Measurements from ENCODE around the gene L3MBTL3. TPM values are rescaled to one million over a fixed set of nuclear protein-coding genes. Genes with fewer than 3 reads are reported as not detected.

The L3MBTL3 gene
- total RNA-seq, 2 experiments from 2014 or later, result 29.0 to 30.1 TPM

- no peaks in the 10 kb centered on the region for H3K27me3 Mint-ChIP-seq
- intact Hi-C loops (cut with DNase I, micrococcal nuclease), result loop anchor here in 1 of 2 experiments (1.0 kb wide), 1 partner anchor 125 kb away; no protein-coding TSS in a partner anchor
- H3K27ac ChIP-seq (ENCODE audit: low read depth in 1 of 2, low read length in 2 of 2), result peak overlapping the region; percentile 60 to 76
- CTCF ChIA-PET, result no interaction called here
- H3K9me3 Mint-ChIP-seq, result no peaks in the 10 kb centered on the region
- peaks cover 3% of the 10 kb centered on the region for H3K36me3 ChIP-seq (ENCODE audit: insufficient read depth, low read length)
- H3K4me1 ChIP-seq (ENCODE audit: insufficient read depth, low read length), result peaks cover 14% of the 10 kb centered on the region
- ATAC-seq (ENCODE audit: poor library complexity) (peak; percentile 38), DNase-seq (peak in 13 of 14 experiments; percentile 10 to 71 (median 28))
- peak overlapping the region; percentile 96 for H3K4me3 ChIP-seq (ENCODE audit: low read length)
- no peaks in the 10 kb centered on the region for H3K27me3 ChIP-seq (ENCODE audit: control insufficient read depth in 1 of 2, insufficient read depth in 2 of 2, low read length in 2 of 2)
- peaks cover 16% of the 10 kb centered on the region for H3K36me3 Mint-ChIP-seq (ENCODE audit: low read depth)
- peaks cover 32% of the 10 kb centered on the region for H3K4me1 Mint-ChIP-seq (ENCODE audit: low read depth)
- H3K4me3 Mint-ChIP-seq, result peak overlapping the region; percentile 98
- TF ChIP-seq CTCF (IDR thresholded peaks at IDR 0.05), result no peak
- POLR2A ChIA-PET, result interaction anchor here (0.6 to 3.5 kb wide), 7 partner anchors 11 to 528 kb away, joined by 3 to 33 read pairs (median 3); partner anchors contain the start of gene SAMD3
- no peaks in the 10 kb centered on the region for H3K9me3 ChIP-seq (ENCODE audit: control insufficient read depth in 1 of 2, insufficient read depth in 1 of 2, low read length in 2 of 2)
- peak overlapping the region; percentile 94 for H3K27ac Mint-ChIP-seq
These were observed 454 bp downstream of the L3MBTL3 start for GRCh38 chr6:130018744-130019325.

DNA sequence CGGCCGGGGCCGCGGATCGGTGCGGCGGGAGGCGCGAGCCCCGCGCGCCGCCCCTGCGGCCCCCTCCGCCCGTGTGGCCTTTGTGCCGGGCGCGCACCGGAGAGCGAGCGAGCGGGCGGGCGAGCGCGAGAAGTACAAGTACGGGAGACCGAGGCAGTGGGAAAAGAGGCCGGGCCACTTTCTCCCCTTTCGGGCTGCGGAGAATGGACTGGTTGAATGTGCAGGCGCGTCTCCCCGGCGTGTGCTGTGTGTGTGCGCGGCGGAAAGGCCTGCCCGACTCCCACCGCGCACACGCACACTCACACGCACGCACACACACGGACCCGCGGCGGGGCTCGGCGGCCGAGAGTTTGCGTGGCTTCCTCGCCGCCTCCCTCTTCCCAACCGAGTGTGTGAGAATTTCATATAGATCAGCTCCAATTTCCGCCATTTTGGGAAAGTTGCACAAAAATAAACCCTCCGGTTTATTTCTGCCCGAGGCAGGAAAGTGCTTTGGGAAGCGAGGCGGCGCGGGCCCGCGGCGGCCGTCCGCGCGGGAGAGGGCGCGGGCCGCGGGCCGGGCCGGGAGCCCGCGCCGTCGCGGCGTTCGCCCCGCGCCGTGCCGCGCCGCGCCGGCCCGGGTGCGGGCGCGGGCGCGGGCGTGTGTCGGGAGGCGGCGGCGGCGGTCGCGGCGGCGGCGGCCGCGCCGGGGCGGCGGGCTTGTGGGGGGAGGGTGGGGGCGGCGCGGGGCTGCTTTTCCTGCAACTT is 1.1 kb downstream of the L3MBTL3 start:
- peaks cover 3% of the 10 kb centered on the region for H3K36me3 ChIP-seq (ENCODE audit: insufficient read depth, low read length)
- H3K9me3 ChIP-seq (ENCODE audit: control insufficient read depth in 1 of 2, insufficient read depth in 1 of 2, low read length in 2 of 2), result no peaks in the 10 kb centered on the region
- Mint-ChIP-seq H3K27ac (peak overlapping the region; percentile 94), H3K36me3 (ENCODE audit: low read depth) (peaks cover 18% of the 10 kb centered on the region), H3K4me3 (peak overlapping the region; percentile 95), H3K4me1 (ENCODE audit: low read depth) (peaks cover 36% of the 10 kb centered on the region), H3K27me3 (no peaks in the 10 kb centered on the region), H3K9me3 (no peaks in the 10 kb centered on the region)
- ChIA-PET CTCF (no interaction called here), POLR2A (interaction anchor here (0.7 to 3.5 kb wide), 6 partner anchors 11 to 529 kb away, joined by 3 to 33 read pairs (median 4); partner anchors contain the start of gene SAMD3)
- H3K4me1 ChIP-seq (ENCODE audit: insufficient read depth, low read length), result peaks cover 14% of the 10 kb centered on the region
- H3K27me3 ChIP-seq (ENCODE audit: control insufficient read depth in 1 of 2, insufficient read depth in 2 of 2, low read length in 2 of 2), result no peaks in the 10 kb centered on the region
- DNase-seq, result peak; percentile 9 to 76 (median 30)
- peak; percentile 14 for ATAC-seq (ENCODE audit: poor library complexity)
- intact Hi-C loops (cut with DNase I, micrococcal nuclease), result loop anchor here (1.0 to 5.0 kb wide), 6 partner anchors 83 to 522 kb away; no protein-coding TSS in a partner anchor
- peak overlapping the region; percentile 25 to 71 for H3K27ac ChIP-seq (ENCODE audit: low read depth in 1 of 2, low read length in 2 of 2)
- peak overlapping the region; percentile 91 for H3K4me3 ChIP-seq (ENCODE audit: low read length)
- no peak for TF ChIP-seq CTCF (IDR thresholded peaks at IDR 0.05)

DNA sequence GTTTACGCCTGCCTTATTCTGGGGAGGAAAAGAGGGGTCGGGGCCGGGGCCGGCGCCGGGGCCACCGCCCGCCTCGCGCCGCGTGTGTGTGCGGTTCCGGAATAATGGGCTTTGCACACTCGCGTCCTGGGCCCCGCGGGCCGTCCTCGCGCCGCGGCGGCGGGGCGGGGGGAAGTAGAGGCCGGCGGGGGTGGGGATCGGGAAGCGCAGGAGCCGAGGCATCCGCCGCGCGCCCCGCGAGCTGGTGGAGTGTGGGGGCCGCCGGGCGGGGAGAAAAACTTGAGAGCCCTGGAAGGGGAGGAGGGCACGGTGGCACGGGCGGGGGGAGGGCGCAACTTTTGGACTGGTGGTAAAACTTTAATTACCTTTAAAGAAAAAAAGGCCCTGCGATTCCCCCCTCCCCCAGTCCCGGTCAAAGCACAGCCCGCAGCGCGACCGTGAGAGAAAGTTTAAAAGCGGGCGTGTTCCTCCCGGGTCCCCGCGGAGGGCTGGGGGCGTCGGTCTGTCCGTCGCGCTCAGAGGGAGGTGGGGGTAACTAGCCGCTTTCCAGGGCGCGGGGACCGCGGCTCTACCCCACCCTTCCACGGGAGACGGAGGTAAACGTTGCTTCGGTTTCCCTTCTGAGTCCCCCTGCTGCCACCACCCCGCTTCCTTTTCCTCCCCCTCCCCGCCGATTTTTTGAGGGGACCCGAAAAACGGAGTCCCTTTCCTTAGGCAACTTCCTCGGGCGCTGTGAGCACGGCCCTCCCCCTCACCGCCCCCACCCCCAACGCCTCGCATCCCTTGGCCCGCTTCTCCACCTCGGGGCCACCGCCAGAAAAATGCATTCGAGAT is 1.9 kb downstream of the L3MBTL3 start:
- H3K36me3 Mint-ChIP-seq (ENCODE audit: low read depth), result peaks cover 26% of the 10 kb centered on the region
- peaks cover 14% of the 10 kb centered on the region for H3K4me1 ChIP-seq (ENCODE audit: insufficient read depth, low read length)
- ATAC-seq (ENCODE audit: poor library complexity) (peak; percentile 22), DNase-seq (peak; percentile 15 to 74 (median 36))
- peaks cover 44% of the 10 kb centered on the region for H3K4me1 Mint-ChIP-seq (ENCODE audit: low read depth)
- H3K36me3 ChIP-seq (ENCODE audit: insufficient read depth, low read length), result peaks cover 8% of the 10 kb centered on the region
- ChIA-PET CTCF (interaction anchor here (0.9 to 1.8 kb wide), 7 partner anchors 18 to 522 kb away, joined by 3 to 13 read pairs (median 3); no protein-coding TSS in a partner anchor), POLR2A (interaction anchor here (1.0 to 3.5 kb wide), 10 partner anchors 10 to 530 kb away, joined by 3 to 33 read pairs (median 6); partner anchors contain the start of gene SAMD3)
- peak overlapping the region; percentile 71 to 79 for H3K27ac ChIP-seq (ENCODE audit: low read depth in 1 of 2, low read length in 2 of 2)
- H3K4me3 ChIP-seq (ENCODE audit: low read length), result peak overlapping the region; percentile 91
- H3K4me3 Mint-ChIP-seq, result peak overlapping the region; percentile 100
- no peak for TF ChIP-seq CTCF (IDR thresholded peaks at IDR 0.05)
- H3K9me3 Mint-ChIP-seq, result no peaks in the 10 kb centered on the region
- no peaks in the 10 kb centered on the region for H3K9me3 ChIP-seq (ENCODE audit: control insufficient read depth in 1 of 2, insufficient read depth in 1 of 2, low read length in 2 of 2)
- intact Hi-C loops (cut with DNase I, micrococcal nuclease), result loop anchor here (2.0 to 5.0 kb wide), 5 partner anchors 83 to 523 kb away; no protein-coding TSS in a partner anchor
- no peaks in the 10 kb centered on the region for H3K27me3 ChIP-seq (ENCODE audit: control insufficient read depth in 1 of 2, insufficient read depth in 2 of 2, low read length in 2 of 2)
- H3K27ac Mint-ChIP-seq, result peak overlapping the region; percentile 96
- no peaks in the 10 kb centered on the region for H3K27me3 Mint-ChIP-seq

All from CD4-positive, alpha-beta T cell (primary cell).